ENCODE data around the gene SETD7.
A peak's percentile ranks its signal among the peaks of the same experiment; 100 is the strongest.

The SETD7 gene

GRCh38 chr4:139556071-139556723 is at the start of gene SETD7:
Gene SETD7, minus strand, starts transcription at chr4:139556219. Its CDS starts 82 bp downstream, at chr4:139556137.
- DNase-seq (ENCODE audit: low spot score), result peak; percentile 36

GRCh38 chr4:139605516-139605915 is 49.5 kb upstream of the SETD7 start:
- DNase-seq (ENCODE audit: low spot score), result no peak

- DNase-seq (ENCODE audit: low spot score), result peak; percentile 76
Measured at GRCh38 chr4:139603576-139604410, 47.8 kb upstream of the SETD7 start.

DNA sequence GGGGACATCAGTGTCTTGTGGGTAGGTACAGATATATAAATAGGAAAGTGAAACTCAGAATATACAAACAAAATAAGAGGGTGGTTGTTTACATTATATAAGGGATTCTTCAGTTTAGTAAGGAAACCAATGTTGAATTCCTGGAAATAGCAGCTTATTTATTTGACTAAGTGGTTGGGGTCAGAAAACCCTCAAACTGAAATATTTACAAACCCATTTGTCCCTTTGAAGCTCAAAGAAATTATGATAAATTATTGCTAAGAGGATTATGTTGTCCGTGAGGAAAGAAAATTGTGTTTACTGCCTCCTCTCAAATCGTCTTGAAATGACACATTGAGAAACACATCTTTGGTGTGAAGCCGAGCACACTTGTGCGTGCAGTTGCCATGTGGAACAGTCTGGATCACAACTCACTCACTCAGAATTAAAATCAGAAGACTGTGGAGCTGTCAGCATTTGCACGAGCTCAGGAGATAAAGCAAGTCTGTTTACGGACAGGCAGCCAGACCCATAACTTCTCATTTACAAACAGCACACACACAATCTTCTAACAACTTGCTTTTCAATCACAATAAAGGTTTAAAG is 46.8 kb upstream of the SETD7 start:
- no peak for DNase-seq (ENCODE audit: low spot score)

- DNase-seq (ENCODE audit: low spot score), result no peak
Measured at GRCh38 chr4:139600662-139601061, 44.6 kb upstream of the SETD7 start.

DNA sequence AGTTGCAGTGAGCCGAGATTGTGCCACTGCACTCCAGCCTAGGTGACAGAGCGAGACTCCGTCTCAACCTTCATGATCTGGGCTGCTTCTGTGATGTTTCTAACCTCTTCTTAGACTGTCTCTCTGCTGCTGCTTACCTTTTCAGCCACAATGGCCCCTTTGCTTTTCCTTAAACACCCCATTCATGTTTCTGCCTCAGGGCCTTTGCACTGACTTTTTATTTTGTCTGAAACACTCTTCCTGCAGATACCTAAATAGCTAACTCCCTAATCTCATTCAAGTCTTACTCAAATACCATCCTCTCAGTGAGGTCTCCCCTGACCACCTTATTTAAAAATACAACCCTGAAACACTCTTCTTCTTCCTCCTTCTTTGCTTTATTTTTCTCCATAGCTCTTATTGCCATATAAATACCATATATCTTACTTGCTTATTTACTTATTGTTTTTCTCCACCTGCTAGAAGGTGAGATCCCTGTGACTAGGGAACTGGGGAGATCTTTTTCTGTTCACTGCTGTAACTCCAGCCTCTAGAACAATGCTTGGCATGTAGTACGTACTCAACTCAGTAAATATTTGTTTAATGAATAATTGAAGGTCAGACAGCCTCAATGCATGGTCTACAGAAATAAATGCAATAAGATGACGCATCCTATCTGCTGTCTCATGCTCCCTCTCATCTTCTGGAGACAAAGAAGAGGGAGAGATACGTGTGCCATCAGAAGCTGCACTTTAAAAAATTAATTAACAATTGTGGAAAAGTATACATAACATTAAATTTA is 43.8 kb upstream of the SETD7 start:
- DNase-seq (ENCODE audit: low spot score), result no peak

DNA sequence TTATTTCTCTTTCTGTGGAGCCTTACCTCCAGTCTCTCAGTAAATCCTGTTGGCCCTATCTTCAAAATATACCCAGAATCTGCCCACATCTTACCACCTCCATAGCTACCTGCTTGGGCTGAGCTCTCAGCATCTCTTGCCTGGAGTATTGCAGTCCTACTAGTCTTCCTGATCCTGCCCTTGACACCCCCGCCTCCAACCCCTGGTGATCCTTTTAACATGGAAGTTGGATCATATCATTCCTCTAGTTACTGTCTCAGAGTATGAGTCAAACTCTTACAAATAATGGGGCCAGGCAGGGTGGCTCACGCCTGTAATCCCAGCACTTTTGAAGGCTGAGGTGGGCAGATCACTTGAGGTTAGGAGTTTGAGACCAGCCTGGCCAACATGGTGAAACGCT is 43.1 kb upstream of the SETD7 start:
- DNase-seq (ENCODE audit: low spot score), result no peak

DNA sequence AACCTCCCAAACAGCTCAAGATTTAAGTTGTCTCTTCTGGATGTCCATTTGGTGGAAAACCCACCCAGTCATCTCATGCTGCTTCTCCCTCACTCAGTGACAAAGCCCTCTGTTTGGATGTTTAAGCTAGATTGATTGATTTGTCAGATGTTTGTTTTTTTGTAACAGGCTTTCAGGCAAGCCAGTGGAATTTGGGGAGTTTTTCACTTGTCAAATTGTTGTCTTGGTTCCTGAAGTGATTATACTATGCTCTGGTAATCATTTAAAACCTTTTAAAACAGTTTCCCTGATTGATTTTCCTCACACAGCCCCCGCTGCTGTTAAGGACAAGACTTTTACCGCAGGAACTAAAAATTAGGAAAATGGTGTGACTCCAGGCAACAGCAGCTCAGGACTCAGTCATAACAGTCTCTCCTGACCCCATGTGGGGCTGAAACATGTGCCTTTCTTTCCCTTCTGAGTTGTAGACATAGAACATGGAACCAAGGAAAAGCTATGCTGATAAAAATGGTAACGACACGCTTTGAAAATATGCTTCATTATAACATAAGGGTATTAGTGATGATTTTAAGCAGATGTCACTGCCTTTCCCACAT is 40.8 kb upstream of the SETD7 start:
- no peak for DNase-seq (ENCODE audit: low spot score)

DNA sequence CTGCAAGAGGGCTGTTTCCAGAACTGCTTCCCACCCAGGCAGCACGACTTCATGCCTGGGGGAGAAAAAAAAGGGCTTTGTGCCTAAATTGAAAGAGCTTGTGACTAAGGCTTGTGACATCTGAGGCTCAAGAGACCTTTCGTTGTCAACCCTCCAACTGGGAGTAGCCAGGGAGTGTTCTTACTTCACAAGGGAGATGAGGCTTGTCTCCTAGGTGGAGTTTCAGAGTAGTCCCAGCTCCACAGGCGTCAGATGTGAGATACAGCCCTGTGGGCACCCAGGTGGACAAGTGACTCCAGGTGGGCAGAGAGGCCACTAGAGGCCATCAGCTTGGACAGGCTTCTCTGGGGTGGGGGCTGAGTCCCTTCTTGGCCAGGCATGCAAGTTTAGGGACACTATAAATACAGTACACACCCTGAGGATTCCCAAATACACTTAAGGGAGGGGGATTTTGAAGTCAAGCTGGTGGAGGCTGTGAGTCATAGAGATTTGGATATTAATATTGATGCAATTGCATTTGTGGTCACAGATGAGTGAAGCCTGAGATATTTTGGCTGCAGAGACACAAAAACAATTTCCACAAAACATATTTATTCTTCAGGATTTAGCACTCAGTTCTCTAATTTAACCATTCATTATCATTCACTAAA is 40.1 kb upstream of the SETD7 start:
- DNase-seq (ENCODE audit: low spot score), result peak; percentile 57

DNA sequence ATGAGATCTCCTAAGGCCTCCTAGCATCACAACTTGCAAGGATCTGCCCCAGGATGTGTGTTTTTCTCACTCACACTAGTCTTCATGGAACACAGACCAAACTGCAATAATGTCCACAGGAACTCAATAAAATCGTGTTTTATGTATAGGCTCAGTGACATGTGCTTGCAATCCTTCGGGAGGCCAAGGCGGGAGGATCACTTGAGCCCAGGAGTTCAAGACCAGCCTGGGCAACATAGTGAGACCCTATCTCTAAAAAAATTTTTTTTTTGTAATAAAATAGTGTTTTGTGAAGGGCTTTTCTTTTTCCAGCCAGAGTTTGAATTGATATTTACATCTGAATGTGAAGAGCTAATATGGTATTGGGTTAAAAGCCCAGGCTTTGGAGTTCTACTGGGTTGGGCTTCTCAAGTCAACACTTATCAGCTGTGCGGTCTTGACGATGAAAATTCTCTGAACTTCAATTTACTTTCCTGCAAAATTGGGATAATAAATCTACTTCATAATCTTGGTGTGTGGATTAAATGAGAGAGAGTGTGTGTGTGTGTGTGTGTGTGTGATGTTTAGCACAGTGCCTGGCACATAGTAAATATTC is 38.7 kb upstream of the SETD7 start:
- DNase-seq (ENCODE audit: low spot score), result no peak

DNA sequence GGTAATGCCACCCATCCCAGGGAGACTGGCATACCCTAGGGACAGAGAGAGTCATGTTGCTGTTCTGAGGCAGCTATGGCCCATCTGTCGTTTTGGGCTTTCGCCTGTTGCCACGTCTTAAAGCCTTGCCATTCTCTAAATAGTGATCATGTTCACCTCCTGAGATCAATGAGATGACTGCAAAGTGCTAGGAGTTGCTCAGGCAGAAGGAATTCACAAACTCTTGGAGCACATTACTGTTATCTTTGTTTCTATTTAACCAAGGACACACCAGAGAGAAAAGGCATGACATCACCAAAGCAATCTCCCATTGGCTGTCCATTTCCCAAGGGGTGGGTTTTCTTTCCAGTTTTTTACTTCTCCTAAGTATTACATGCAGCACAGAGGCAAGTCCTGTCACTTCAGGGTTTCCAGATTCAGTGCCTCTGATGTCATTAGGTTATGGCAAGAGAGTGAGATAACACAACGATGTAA is 37.1 kb upstream of the SETD7 start:
- DNase-seq (ENCODE audit: low spot score), result no peak

DNA sequence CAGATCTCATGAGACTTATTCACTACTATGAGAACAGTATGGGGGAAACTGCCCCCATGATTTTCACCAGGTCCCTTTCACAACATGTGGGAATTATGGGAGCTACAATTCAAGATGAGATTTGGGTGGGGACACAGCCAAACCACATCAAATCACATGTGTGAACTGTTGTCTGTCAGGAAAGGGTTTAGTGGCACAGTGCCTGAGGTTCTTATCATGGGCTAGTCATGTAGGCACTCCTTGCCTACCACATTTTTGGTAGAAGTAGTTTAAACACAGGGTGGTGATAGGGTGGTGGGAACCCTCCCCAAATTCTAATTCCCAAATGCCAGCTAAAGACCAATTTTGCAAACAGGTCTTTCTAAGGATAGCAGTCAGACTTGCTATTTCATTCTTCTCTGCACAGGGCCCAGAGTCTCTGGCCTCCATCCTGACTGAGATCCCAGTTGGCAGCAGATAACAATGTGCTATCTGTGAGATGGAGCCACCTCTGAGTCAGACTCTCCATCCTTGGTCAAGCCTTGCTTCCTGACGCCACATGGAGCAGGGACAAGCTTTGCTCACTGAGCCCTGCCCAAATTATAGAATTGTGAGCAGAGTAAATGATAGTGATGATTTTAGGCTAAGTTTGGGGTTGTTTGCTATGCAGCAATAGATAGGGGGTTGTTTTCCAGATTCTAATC is 33.5 kb upstream of the SETD7 start:
- peak; percentile 70 for DNase-seq (ENCODE audit: low spot score)

- DNase-seq (ENCODE audit: low spot score), result no peak
Measured at GRCh38 chr4:139587446-139587845, 31.4 kb upstream of the SETD7 start.

- no peak for DNase-seq (ENCODE audit: low spot score)
Measured at GRCh38 chr4:139585473-139585872, 29.5 kb upstream of the SETD7 start.

GRCh38 chr4:139584784-139585183 is 28.8 kb upstream of the SETD7 start:
- DNase-seq (ENCODE audit: low spot score), result no peak

DNA sequence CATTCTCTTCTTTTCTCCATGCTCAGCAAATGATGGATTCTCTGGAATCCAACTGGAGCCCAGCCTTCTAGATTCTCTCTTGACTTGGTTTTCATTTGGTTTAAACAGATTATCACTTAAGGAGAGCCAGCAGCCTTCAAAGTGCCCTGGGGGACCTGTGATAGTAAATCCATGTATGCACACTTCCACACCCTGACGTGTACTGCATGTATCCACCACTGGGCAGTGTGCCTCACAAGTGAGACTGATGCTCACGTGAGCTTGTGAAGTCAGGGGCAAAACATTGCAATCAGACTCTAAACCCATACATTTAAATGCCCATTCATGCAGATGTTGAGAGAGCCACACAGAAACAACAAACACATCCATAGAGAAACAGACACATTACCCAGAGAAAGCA is 28.0 kb upstream of the SETD7 start:
- DNase-seq (ENCODE audit: low spot score), result no peak

- DNase-seq (ENCODE audit: low spot score), result no peak
Measured at GRCh38 chr4:139582044-139582443, 26.0 kb upstream of the SETD7 start.

DNA sequence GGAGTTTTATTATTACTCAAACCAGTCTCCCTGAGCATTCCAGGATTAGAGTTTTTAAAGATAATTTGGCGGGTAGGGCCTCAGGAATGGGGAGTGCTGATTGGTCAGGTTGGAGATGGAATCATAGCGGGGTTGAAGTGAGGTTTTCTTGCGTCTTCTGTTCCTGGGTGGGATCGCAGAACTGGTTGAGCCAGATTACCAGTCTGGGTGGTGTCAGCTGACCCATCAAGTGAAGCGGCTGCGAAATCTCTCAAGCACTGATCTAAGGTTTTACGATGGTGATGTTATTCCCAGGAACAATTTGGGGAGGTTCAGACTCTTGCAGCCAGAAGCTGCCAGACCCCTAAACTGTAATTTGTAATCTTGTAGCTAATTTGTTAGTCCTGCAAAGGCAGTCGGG is 25.1 kb upstream of the SETD7 start:
- DNase-seq (ENCODE audit: low spot score), result no peak

- no peak for DNase-seq (ENCODE audit: low spot score)
Measured at GRCh38 chr4:139576219-139576618, 20.2 kb upstream of the SETD7 start.

- DNase-seq (ENCODE audit: low spot score), result no peak
Measured at GRCh38 chr4:139575072-139575471, 19.1 kb upstream of the SETD7 start.

All from COLO829 (cell line).